Activated T-cell treated with anti-CD3 and anti-CD28 coated beads, Interleukin-2, amount 50 U/mL, for 24 hours (primary cell): ENCODE results near the gene ADTRP.
"Not testable (repeated sequence)": the region's sequence is repeated elsewhere in the genome, so short reads cannot be mapped to it uniquely, and the experiment has no call there.

Experiments
- DNase-seq: peaks from one replicate; pipeline ENCODE4 v3.0.0-alpha.2; 2020
- H3K27ac Mint-ChIP-seq: 2 replicates; pipeline ENCODE4 v1.8.0; 2020; ENCODE audit warnings: mild to moderate bottlenecking, mixed read lengths
- H3K27me3 Mint-ChIP-seq: 2 replicates; pipeline ENCODE4 v1.8.0; 2020; ENCODE audit warnings: mixed read lengths
- H3K36me3 Mint-ChIP-seq: 2 replicates; pipeline ENCODE4 v1.8.0; 2020; ENCODE audit warnings: low read depth, mixed read lengths
- H3K4me1 Mint-ChIP-seq: 2 replicates; pipeline ENCODE4 v1.8.0; 2020; ENCODE audit warnings: low read depth, mixed read lengths
- H3K4me3 Mint-ChIP-seq: 2 replicates; pipeline ENCODE4 v1.8.0; 2020; ENCODE audit warnings: mild to moderate bottlenecking, moderate library complexity, mixed read lengths
- H3K9me3 Mint-ChIP-seq: 2 replicates; pipeline ENCODE4 v1.8.0; 2020; ENCODE audit warnings: mixed read lengths

The ADTRP gene

DNA sequence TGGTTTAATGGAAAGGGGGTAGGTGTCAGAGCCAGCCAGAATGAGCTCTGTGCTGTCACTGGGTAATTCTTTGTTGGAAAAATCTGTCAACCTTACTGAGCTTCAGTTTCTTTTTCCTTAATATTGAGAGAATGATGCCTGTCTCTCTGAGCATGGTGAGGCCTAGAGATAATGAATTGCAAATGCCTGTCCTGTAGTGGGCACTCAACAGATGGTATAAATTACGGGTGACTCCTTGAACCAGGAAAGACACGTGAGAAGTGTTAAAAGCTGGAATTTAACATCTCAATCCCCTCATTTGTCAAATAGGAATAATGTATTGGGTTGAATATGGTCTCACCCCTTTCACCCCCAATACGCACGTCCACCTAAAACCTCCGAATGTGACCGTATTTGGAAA lies 74.9 kb downstream of the ADTRP start:
- DNase-seq, result no peak
- Mint-ChIP-seq H3K4me3 (no peak overlapping the region), H3K4me1 (peaks cover 46% of the 10 kb centered on the region)

DNA sequence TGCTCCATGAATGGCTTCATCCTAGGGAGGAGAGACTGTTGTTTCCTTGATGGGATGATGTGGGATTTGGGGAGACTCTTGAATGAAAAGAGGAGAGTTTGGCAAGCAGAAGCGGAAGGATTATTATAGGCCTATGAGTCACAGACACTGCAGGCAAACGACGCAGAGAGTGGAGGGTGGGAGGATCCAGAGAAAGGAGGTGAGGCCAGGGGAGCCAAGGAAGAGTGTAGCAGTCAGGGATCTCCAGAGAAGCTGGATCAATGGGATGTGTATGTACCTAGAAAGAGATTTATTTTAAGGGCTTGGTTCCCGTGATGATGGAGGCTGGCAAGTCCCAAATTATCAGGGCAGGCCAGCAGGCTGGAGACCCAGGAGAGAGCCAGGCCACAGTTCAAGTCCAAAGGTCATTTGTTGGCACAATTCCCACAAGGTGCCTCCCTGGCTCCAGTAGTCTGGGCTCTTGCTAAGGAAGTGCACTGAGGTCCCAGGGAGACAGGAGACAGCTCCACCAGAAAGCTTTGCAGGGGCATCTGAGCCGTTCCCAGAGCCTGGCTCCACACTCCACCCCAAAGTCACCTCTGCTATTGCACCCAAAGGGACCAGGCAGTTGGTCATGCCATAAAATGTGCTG lies 76.0 kb downstream of the ADTRP start:
- H3K4me1 Mint-ChIP-seq, result peaks cover 40% of the 10 kb centered on the region
- DNase-seq, result no peak
- no peaks in the 10 kb centered on the region for H3K27me3 Mint-ChIP-seq
- no peak overlapping the region for H3K4me3 Mint-ChIP-seq
- no peaks in the 10 kb centered on the region for H3K36me3 Mint-ChIP-seq
- H3K27ac Mint-ChIP-seq, result no peak overlapping the region
- H3K9me3 Mint-ChIP-seq, result peaks cover 2% of the 10 kb centered on the region

More for the DNA sequence above, 74.9 kb downstream of the ADTRP start:
- Mint-ChIP-seq H3K27ac (no peak overlapping the region), H3K36me3 (no peaks in the 10 kb centered on the region), H3K9me3 (peaks cover 2% of the 10 kb centered on the region), H3K27me3 (no peaks in the 10 kb centered on the region)

DNA sequence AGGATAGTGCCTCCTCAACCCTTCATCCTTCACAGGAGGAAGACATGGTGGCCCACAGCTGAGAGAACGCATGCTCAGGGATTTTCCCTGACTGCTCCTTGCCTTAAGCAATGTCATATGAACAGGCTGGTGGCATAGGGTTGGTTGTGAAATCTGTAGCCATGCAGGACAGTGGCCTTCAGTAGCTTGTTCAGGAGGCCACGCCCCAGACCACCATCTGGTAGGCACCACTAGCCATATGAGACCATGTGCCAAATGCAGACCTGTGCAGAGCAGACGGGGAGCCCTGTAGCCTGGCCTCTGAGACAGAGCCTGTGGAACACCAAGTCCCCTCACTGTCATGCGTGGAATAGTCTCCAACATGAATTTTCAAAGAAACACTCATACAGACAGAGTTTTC lies 76.5 kb downstream of the ADTRP start:
- no peak overlapping the region for H3K27ac Mint-ChIP-seq
- no peaks in the 10 kb centered on the region for H3K36me3 Mint-ChIP-seq
- peaks cover 2% of the 10 kb centered on the region for H3K9me3 Mint-ChIP-seq
- DNase-seq, result no peak
- no peaks in the 10 kb centered on the region for H3K27me3 Mint-ChIP-seq
- H3K4me3 Mint-ChIP-seq, result no peak overlapping the region
- H3K4me1 Mint-ChIP-seq, result peaks cover 40% of the 10 kb centered on the region

DNA sequence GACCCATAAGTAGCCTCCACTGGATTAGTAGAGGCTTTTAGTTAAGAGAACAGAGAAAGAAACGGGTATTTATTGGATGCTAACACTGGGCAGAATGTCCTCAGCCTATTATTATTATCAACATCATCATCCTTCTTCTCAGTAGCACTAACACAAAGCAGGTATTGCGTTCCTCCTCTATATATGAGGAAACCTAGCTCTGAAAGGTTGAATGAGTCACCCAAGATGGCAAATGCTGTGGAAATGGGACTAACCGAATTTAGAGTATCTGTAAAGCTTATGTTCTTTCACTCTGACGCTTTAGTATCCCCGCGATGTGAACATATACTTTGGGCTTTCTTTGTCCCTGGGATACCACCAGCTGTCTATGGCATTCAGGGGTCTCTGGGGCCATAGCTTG lies 77.0 kb downstream of the ADTRP start:
- peaks cover 38% of the 10 kb centered on the region for H3K4me1 Mint-ChIP-seq
- no peak overlapping the region for H3K4me3 Mint-ChIP-seq
- no peaks in the 10 kb centered on the region for H3K27me3 Mint-ChIP-seq
- no peak overlapping the region for H3K27ac Mint-ChIP-seq
- DNase-seq, result no peak
- no peaks in the 10 kb centered on the region for H3K36me3 Mint-ChIP-seq
- peaks cover 2% of the 10 kb centered on the region for H3K9me3 Mint-ChIP-seq

DNA sequence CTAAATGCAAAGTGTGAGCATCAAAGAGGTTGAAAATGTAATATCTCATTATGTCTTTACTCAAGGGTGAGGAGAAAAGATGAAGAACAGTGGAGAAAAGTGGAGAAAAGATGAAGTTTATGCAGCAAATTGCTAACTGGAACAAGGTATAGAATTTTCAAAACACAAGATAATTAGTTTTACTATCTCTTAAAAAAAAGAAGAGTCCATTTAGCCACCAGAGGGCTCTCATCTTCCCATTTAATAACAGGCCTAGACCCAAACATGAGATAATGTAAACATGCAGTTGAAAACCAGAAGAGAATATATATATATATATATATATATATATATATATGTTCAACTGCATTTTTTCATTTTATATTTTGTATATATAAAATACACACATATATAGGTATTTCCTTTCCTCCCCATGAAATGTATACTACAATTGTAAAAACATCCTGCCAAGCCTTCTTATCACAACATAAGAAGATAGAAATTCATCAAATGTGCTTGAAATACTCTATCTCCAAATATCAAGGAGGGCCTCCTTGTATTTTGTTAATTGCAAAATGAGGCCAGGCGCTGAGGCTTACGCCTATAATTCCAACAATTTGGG lies 78.4 kb downstream of the ADTRP start:
- Mint-ChIP-seq H3K27ac (no peak overlapping the region), H3K4me1 (peaks cover 33% of the 10 kb centered on the region), H3K36me3 (no peaks in the 10 kb centered on the region), H3K4me3 (no peak overlapping the region), H3K9me3 (no peaks in the 10 kb centered on the region), H3K27me3 (no peaks in the 10 kb centered on the region)
- no peak for DNase-seq

DNA sequence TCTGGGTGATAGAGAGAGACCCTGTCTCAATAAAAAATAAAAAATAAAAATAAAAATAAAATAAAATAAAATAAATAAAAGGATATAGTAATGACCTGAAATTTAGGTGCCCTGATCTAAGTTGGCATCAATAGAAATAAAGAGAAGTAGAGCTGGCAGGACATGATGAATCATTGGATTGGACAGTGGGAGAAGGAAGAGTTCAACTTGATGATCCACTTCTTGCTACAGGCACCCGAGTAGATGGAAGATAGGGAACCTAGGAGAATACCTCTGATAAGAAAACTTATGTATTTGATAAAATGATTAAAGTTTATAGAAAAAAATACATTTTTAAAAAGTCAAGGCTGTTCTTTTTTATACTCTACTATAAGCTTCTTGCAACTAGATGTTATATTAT lies 79.0 kb downstream of the ADTRP start:
- no peak overlapping the region for H3K4me3 Mint-ChIP-seq

DNA sequence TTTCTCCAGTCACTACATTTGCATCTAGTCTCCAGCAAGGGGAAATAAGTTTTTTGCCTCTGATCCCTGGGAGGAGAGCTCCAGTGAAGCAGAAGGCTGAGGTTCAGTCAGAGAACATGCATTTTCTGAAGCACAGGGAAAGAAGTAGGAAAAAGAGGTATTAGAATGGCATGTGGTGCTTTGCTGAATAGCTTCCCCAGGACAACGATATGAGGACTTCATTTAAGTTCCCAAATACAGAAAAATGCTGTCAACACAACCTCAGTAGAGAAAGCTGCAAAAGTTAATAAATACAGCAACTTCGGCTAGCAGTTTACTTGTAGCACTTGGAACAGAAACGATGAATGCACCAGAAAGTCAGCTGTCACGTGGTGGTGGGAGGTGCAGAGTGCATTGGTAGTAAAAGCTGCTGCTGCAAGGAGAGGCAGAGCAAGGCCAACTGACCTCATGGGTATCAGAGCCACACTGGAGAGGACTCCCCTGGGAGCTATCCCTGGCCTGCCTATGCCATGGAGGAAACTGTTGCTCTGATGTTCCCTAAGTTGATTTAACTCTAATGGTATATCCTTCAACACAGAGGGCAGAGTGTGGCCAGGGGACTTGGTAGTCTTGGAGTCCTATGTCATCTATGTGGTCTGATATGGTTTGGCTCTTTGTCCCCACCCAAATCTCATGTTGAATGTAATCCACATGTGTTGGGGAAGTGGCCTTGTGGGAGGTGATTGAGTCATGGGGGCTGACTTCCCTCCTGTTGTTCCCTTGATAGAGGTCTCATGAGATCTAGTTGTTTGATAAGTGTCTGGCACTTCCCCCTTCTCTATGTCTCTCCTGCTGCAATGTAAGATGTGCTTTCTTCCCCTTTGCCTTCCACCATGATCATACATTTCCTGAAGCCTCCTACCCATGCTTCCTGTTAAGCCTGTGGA lies 85.9 kb downstream of the ADTRP start:
- no peak for DNase-seq
- H3K27ac Mint-ChIP-seq, result peak overlapping the region; percentile 4

More for the DNA sequence above, 79.0 kb downstream of the ADTRP start:
- Mint-ChIP-seq H3K36me3 (no peaks in the 10 kb centered on the region), H3K27ac (no peak overlapping the region), H3K9me3 (no peaks in the 10 kb centered on the region), H3K4me1 (peaks cover 28% of the 10 kb centered on the region), H3K27me3 (no peaks in the 10 kb centered on the region)
- DNase-seq, result no peak

DNA sequence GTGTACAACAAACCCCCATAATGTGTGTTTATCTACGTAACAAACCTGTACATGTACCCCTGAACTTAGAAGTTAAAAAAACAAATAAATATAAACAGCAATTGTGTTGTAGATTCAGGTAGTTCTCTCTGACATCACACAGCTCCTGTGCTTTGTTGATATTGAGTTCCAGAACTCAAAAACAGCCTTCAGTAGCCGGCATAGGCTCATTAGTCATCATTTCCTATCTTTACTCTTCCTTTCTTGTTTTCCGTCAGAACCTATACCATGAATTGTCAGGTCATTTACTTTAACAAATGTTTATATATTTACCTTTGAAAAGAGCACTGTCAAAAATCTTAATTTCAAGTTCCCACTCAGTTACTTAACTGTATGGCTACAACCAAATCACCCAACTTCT lies 88.8 kb downstream of the ADTRP start:
- H3K27ac Mint-ChIP-seq, result no peak overlapping the region
- no peaks in the 10 kb centered on the region for H3K36me3 Mint-ChIP-seq
- peaks cover 25% of the 10 kb centered on the region for H3K4me1 Mint-ChIP-seq
- no peak for DNase-seq
- H3K9me3 Mint-ChIP-seq, result no peaks in the 10 kb centered on the region
- H3K27me3 Mint-ChIP-seq, result peaks cover 3% of the 10 kb centered on the region
- H3K4me3 Mint-ChIP-seq, result no peak overlapping the region

More for the DNA sequence above, 85.9 kb downstream of the ADTRP start:
- no peaks in the 10 kb centered on the region for H3K9me3 Mint-ChIP-seq
- no peak overlapping the region for H3K4me3 Mint-ChIP-seq
- peaks cover 25% of the 10 kb centered on the region for H3K4me1 Mint-ChIP-seq
- no peaks in the 10 kb centered on the region for H3K27me3 Mint-ChIP-seq
- H3K36me3 Mint-ChIP-seq, result no peaks in the 10 kb centered on the region

DNA sequence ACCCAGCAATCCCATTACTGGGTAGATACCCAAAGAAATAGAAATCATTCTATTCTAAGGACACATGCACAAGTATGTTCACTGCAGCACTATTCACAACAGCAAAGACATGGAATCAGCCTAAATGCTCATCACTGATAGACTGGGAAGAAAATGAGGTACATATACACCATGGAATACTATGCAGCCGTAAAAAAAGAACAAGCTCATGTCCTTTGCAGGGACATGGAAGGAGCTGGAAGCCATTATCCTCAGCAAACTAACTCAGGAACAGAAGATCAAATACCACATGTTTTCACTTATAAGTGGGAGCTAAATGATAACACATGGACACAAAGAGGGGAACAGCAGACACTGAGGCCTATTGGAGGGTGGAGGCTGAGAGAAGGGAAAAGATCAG lies 89.2 kb downstream of the ADTRP start:
- H3K4me3 Mint-ChIP-seq, H3K9me3 Mint-ChIP-seq, DNase-seq, H3K27ac Mint-ChIP-seq, H3K27me3 Mint-ChIP-seq, H3K36me3 Mint-ChIP-seq: not testable (repeated sequence)
- peaks cover 25% of the 10 kb centered on the region for H3K4me1 Mint-ChIP-seq

DNA sequence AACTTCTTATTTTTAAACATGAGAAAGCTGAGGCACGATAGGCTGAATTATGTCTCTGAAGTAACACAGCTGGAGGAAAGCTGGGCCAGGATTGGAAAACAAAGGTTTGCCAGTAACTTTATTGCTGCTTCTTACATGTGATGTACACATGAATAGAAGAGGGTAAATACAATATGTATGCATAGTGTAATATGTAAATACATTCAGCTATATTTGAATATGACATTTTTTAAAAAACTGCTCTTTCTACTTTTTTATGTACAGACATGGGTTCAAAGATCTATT lies 90.2 kb downstream of the ADTRP start:
- H3K27me3 Mint-ChIP-seq, result peaks cover 6% of the 10 kb centered on the region
- no peaks in the 10 kb centered on the region for H3K9me3 Mint-ChIP-seq
- H3K4me1 Mint-ChIP-seq, result peaks cover 19% of the 10 kb centered on the region
- no peak overlapping the region for H3K27ac Mint-ChIP-seq
- no peak overlapping the region for H3K4me3 Mint-ChIP-seq
- H3K36me3 Mint-ChIP-seq, result no peaks in the 10 kb centered on the region
- no peak for DNase-seq

DNA sequence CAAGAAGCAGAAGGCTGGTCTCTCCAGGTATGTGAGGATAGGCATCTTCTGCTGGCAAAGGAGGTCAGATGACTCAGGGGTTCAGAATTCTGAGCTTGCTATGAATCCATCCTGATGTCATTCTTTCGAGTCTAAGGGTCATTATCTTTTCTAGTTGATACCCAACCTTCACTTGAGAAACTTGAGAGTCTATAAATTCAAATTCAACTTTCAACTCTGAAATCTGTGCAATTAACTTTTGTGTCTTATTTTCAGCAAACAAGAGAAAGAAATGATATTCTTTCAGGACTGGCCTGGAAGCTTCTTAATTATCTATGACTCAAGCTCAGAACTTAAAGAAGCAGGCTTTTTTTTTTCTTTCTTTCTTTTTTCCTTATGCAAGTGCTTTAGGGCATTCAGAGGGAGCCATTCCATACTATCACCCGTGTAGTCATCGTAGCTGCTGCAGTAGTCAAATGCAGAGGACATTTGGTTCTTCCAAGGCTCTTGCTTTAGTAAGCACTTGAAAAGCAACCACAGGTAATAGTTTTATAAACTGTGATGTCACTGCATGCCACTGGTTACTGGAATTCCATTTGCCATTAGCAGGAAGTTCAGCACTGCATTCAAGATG lies 93.0 kb downstream of the ADTRP start:
- DNase-seq, result no peak
- Mint-ChIP-seq H3K36me3 (no peaks in the 10 kb centered on the region), H3K9me3 (peaks cover 4% of the 10 kb centered on the region), H3K27me3 (peaks cover 8% of the 10 kb centered on the region), H3K4me1 (peaks cover 5% of the 10 kb centered on the region), H3K4me3 (no peak overlapping the region), H3K27ac (no peak overlapping the region)

DNA sequence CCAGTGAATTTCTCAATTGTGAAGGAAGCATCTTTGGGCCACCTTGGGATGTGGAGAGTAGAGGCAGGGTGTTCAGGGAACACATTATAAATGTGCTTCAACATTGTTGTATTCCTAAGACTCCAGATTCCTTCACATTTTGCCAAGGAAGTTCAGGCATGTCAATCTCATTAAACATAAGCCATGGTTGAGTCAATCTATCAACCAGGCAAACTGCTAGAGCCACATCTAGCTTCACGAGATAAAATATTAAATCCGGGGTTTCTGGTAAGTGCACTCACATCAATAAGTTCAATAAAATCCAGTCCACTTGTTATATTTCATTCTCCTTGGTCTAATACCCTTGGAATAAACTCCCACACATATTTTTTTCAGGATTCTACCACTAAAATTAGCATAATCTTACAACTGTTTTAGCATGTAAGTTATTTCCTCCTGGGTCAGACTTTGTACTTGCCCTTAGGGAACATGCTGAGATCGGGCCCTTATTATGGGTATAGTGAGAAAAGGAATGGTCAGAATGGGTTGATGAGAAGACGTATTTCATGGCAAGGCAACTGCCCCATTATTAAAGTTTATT lies 93.6 kb downstream of the ADTRP start:
- no peak for DNase-seq
- no peak overlapping the region for H3K27ac Mint-ChIP-seq
- H3K4me3 Mint-ChIP-seq, result no peak overlapping the region

DNA sequence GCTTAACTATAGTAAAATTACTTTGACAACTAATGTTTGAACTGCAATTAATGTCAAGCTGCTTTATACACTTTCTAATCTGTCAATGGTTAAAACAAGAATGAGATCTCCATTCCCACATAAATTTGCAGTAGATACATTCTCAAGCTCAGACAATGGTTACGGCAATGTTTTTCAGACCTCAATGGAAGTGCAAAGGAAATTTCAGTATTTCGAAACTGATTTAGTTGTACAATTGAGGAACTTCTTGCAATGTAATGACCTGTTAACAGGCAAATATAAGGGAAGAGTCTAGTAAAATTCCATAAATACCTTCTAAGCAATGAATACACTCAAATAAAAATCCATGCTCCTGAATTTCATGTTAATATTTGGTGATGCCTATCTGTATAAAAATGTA lies 94.7 kb downstream of the ADTRP start:
- Mint-ChIP-seq H3K27me3 (peaks cover 8% of the 10 kb centered on the region), H3K36me3 (no peaks in the 10 kb centered on the region), H3K27ac (no peak overlapping the region), H3K4me3 (no peak overlapping the region), H3K4me1 (no peaks in the 10 kb centered on the region), H3K9me3 (peaks cover 13% of the 10 kb centered on the region)
- DNase-seq, result no peak

More for the DNA sequence above, 93.6 kb downstream of the ADTRP start:
- H3K9me3 Mint-ChIP-seq, result peaks cover 8% of the 10 kb centered on the region
- H3K36me3 Mint-ChIP-seq, result no peaks in the 10 kb centered on the region
- H3K27me3 Mint-ChIP-seq, result peaks cover 8% of the 10 kb centered on the region
- peaks cover 3% of the 10 kb centered on the region for H3K4me1 Mint-ChIP-seq

DNA sequence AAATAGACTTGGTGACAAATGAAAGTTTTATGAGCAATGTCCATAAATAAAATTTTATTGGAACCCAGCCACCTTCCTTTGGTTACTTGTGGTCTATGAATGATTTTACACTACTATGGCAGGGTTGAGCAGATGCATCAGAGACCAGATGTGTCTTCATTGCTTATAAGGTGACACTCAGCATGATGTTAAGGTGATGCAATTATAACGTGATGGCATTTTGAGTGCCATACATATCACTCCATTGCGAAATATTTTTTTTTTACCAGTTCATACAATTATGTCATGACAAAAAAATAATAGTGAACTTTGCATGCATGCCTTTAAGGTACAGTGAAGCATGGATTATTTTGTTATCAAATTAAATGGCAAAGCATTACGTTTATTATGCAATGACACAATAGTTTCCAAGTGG lies 96.0 kb downstream of the ADTRP start:
- Mint-ChIP-seq H3K4me1 (no peaks in the 10 kb centered on the region), H3K9me3 (peaks cover 13% of the 10 kb centered on the region), H3K4me3 (no peak overlapping the region), H3K27ac (no peak overlapping the region), H3K36me3 (no peaks in the 10 kb centered on the region), H3K27me3 (peaks cover 8% of the 10 kb centered on the region)
- DNase-seq, result no peak
